Ramos (cell line): ENCODE results near the gene TRIM2.

Experiments
- in situ Hi-C: fragments of 300-500 bp; cut with MboI; formaldehyde crosslinking; loops from one replicate; pipeline ENCODE4 v1.14.3; 2022; ENCODE audit warnings: low sequenced_read_pairs; ENCODE audit not compliant: unreplicated experiment

Gene TRIM2

DNA sequence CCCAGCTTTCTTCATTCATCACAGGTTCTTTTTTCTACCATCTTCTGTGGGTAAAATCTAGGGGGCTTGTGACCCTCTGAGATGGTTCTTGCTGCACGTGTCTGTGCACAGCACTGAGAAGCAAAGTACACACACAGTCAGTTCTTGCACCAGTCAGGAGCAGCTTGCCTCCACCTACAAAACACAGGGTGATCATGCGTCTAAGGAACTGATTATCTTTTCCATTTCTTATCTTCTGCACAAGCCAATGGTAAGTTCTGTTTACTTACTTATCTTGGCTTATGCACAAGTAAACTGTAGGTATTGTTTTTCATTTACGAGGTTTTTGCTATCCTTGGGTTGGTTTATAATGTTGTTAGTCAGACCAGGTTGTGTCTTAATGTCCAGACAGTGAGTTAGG is 40.7 kb downstream of the TRIM2 start:
- in situ Hi-C loops, result no loop called here

GRCh38 chr4:153245775-153246174 is 41.5 kb downstream of the TRIM2 start:
- in situ Hi-C loops, result no loop called here

GRCh38 chr4:153246446-153247115 is 42.3 kb downstream of the TRIM2 start:
- in situ Hi-C loops, result no loop called here

DNA sequence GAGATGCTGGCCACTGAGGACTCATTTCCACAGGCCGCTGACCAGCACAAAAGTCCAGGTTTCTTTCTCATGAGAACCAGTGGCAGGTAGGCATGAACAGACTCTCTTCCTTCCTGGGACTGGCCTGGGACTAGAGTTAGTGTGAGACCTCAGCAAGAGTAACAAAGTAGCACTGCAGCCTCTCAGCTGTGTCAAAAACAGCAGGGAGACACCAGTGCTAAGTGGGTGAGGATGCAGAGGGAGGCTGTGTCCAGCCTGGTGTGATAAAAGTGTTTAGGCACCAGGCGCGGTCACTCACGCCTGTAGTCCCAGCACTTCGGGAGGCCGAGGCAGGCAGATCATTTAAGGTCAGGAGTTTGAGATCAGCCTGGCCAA is 42.9 kb downstream of the TRIM2 start:
- in situ Hi-C loops, result no loop called here

DNA sequence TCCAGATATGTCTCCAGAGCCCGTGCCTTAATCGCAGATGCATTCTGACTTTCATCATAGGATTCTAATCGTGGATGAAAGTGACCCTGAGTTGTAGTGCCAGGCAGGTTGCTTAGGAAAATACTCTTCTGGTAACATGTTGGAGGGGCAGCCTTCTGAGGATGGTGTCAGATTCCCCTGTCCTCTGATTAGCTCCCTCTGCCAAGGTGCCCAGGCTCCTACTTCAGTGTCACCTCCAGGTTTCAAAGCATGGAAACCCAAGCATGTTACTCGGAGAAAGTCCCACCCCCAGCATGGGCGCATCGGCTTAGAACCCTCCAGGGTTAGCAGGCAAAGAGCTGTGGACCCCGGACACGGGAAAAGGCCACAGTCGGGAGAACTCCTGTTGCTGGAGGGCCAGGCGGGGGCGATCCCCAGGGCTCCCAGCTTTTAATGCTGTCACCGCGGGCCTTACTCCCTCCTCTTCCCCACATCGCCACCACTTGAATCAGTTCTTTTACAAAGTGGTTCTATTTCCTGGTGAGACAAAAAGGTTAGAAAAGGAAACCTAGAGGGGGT is 44.5 kb downstream of the TRIM2 start:
- in situ Hi-C loops, result no loop called here

- in situ Hi-C loops, result no loop called here
Measured at GRCh38 chr4:153249199-153250041, 45.2 kb downstream of the TRIM2 start.

DNA sequence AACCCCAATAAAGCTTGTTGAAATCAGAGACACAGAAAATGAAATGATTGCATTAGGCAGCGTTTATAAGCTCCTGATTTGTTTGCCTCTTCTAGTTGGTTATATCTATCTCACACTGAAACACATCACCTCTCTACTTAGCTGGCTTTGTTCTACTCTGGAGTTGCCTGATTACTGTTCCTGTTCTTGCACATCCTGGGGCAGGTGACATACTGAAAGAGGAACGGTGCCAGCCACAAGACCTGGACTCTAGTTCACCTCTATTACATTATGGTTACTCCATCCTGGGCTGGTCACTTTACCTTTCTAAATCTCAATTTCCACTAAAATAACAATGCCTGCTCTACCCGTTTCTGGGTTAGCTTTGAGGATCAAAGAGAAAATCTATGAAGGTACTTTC is 47.9 kb downstream of the TRIM2 start:
- in situ Hi-C loops, result no loop called here

DNA sequence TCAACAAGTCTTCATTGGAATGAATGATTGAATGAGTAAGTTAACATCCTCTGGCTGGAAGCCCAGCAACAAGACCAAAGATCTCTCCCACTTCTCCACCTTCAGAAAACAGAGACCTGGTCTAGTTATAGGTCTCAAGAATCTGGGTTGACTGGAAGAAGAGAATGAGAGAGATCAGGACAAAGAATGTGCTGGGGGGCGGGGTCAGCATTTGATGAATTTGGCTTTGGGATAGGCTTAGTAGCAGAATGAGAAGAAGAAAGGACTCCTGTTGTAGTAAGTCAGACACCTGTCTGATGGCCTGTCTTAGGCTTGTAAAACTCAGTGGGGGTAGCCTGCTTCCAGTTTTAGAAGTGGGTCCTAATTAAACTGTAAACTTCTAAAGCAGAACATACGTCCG is 51.0 kb downstream of the TRIM2 start:
- in situ Hi-C loops, result no loop called here

GRCh38 chr4:153257151-153257620 is 52.9 kb downstream of the TRIM2 start:
- in situ Hi-C loops, result no loop called here

GRCh38 chr4:153257991-153258390 is 53.7 kb downstream of the TRIM2 start:
- in situ Hi-C loops, result no loop called here

DNA sequence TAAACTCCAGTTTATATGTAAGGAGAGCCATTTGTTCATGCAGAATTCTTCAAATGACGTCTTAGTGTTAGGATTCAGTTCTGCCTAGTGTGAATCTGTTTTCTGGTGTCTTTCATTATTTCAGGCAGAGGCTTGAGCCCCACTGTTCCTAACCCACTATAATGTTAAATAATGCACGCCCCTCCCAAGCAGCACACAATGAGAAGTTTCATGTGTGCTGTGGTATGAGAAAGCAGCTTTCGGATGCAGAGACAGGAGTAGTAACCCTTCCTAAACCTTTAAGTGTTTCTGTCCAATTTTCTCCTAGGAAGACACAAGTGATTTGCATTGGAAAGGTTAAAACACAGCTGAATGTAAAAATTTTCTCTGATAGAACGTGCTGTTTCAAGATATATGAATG is 54.5 kb downstream of the TRIM2 start:
- in situ Hi-C loops, result no loop called here

- in situ Hi-C loops, result no loop called here
Measured at GRCh38 chr4:153259661-153260060, 55.4 kb downstream of the TRIM2 start.

DNA sequence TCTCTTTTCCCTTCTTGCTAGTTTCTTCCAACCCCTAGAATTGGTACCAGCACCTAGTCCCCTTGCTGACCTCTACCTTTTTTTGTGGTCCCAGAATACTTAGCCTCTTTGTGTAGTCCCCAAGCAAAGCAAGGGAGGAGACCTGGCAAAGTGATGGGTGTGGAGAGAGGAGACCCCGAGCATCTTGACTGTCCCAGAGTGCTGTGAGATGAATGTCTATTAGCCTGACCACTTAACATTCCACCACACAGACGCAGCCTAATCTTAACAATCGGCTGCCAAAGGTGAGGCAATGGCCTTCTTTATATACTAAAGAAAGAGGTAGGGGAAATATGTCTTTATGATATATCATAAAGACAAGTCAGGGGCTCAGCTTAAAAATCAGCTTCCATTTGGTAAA is 55.9 kb downstream of the TRIM2 start:
- in situ Hi-C loops, result no loop called here

- in situ Hi-C loops, result no loop called here
Measured at GRCh38 chr4:153260553-153261300, 56.5 kb downstream of the TRIM2 start.

DNA sequence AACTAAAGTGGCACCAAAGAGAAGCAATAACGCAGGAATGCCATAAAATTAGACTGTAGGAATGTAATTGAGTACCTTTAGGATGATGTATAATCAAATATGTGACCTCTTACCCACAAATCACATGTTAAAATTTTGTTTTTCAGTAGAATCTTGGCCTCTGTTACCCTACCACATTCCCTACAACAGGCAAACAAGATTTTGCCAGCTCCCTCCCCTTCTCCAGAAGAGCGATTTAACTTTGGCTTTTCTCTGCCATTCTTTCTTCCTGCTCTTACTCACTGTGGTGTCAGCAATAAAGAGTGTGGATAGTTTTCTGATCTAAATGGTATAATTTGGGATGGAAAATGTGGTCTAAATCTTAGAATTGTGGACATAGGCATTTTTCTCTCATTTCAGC is 57.2 kb downstream of the TRIM2 start:
- in situ Hi-C loops, result no loop called here

GRCh38 chr4:153261914-153262313 is 57.7 kb downstream of the TRIM2 start:
- in situ Hi-C loops, result no loop called here

DNA sequence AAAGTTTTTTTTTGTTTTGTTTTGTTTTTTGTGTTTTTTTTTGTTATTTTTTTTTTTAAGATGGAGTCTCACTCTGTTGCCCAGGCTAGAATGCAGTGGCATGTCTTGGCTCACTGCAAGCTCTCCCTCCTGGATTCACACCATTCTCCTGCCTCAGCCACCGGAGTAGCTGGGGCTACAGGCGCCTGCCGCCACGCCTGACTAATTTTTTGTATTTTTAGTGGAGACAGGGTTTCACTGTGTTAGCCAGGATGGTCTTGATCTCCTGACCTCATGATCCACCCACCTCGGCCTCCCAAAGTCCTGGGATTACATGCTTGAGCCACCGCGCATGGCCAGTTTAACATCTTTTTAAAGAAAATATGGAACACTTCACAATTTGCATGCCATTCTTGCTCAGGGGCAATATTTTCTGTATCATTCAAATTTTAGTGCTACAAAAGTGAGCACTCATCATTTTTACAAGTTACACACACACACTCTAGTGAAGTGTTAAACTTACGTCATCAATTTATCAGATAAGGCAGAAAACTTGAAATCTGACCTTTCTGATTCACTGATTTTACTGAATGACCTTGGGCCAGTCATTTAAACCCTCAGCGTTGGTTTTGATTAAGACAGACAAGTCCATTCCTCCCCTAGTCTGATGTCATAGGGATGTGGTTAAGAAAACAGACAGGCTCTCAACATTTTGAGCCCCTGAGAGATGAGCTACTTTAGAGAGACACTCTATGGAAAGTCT is 61.2 kb downstream of the TRIM2 start:
- in situ Hi-C loops, result no loop called here

- in situ Hi-C loops, result no loop called here
Measured at GRCh38 chr4:153266988-153267387, 62.7 kb downstream of the TRIM2 start.

DNA sequence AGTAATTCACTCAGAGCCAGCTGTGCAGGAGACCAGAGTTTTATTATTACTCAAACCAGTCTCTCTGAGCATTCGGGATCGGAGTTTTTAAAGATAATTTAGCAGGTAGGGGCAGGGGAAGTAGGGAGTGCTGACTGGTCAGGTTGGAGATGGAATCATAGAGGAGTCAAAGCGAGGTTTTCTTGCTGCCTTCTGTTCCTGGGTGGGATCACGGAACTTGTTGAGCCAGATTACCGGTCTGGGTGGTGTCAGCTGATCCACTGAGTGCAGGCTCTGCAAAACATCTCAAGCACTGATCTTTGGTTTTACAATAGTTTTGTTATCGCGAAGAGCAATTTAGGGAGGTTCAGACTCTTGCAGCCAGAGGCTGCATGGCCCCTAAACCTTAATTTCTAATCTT is 63.6 kb downstream of the TRIM2 start:
- in situ Hi-C loops, result no loop called here

- in situ Hi-C loops, result no loop called here
Measured at GRCh38 chr4:153268295-153268694, 64.1 kb downstream of the TRIM2 start.
